ENCODE data around the gene ALDH3B1. TPM values are rescaled to one million over a fixed set of nuclear protein-coding genes. Genes with fewer than 3 reads are reported as not detected.

Gene ALDH3B1
- total RNA-seq, 1 donor from 2014 or later, result 6.5 TPM

GRCh38 chr11:68056317-68057285 is 46.5 kb downstream of the ALDH3B1 start:
- H3K4me1 Mint-ChIP-seq (ENCODE audit: unreplicated experiment), result peaks cover 5% of the 10 kb centered on the region
- TF ChIP-seq CTCF (IDR thresholded peaks at IDR 0.05), result no peak
- no peak overlapping the region for H3K4me3 Mint-ChIP-seq (ENCODE audit: unreplicated experiment)
- peaks cover 3% of the 10 kb centered on the region for H3K9me3 Mint-ChIP-seq (ENCODE audit: unreplicated experiment)
- no peaks in the 10 kb centered on the region for H3K27me3 Mint-ChIP-seq (ENCODE audit: unreplicated experiment)
- no peak overlapping the region for H3K27ac Mint-ChIP-seq (ENCODE audit: unreplicated experiment)
- H3K36me3 Mint-ChIP-seq (ENCODE audit: unreplicated experiment), result peaks cover 37% of the 10 kb centered on the region
- DNase-seq (ENCODE audit: extremely low spot score, unreplicated experiment), result no peak

GRCh38 chr11:68057807-68058206 is 47.7 kb downstream of the ALDH3B1 start:
- Mint-ChIP-seq H3K4me3 (ENCODE audit: unreplicated experiment) (no peak overlapping the region), H3K4me1 (ENCODE audit: unreplicated experiment) (peaks cover 5% of the 10 kb centered on the region), H3K9me3 (ENCODE audit: unreplicated experiment) (peaks cover 3% of the 10 kb centered on the region), H3K36me3 (ENCODE audit: unreplicated experiment) (peaks cover 44% of the 10 kb centered on the region), H3K27ac (ENCODE audit: unreplicated experiment) (no peak overlapping the region), H3K27me3 (ENCODE audit: unreplicated experiment) (no peaks in the 10 kb centered on the region)
- TF ChIP-seq CTCF (IDR thresholded peaks at IDR 0.05), result no peak
- no peak for DNase-seq (ENCODE audit: extremely low spot score, unreplicated experiment)

- Mint-ChIP-seq H3K27ac (ENCODE audit: unreplicated experiment) (no peak overlapping the region), H3K4me3 (ENCODE audit: unreplicated experiment) (no peak overlapping the region), H3K36me3 (ENCODE audit: unreplicated experiment) (peaks cover 65% of the 10 kb centered on the region), H3K27me3 (ENCODE audit: unreplicated experiment) (no peaks in the 10 kb centered on the region), H3K9me3 (ENCODE audit: unreplicated experiment) (peaks cover 3% of the 10 kb centered on the region), H3K4me1 (ENCODE audit: unreplicated experiment) (no peaks in the 10 kb centered on the region)
- DNase-seq (ENCODE audit: extremely low spot score, unreplicated experiment), result no peak
- no peak for TF ChIP-seq CTCF (IDR thresholded peaks at IDR 0.05)
Measured at GRCh38 chr11:68061508-68061907, 51.4 kb downstream of the ALDH3B1 start.

- peaks cover 60% of the 10 kb centered on the region for H3K36me3 Mint-ChIP-seq (ENCODE audit: unreplicated experiment)
- no peak overlapping the region for H3K4me3 Mint-ChIP-seq (ENCODE audit: unreplicated experiment)
- H3K27me3 Mint-ChIP-seq (ENCODE audit: unreplicated experiment), result no peaks in the 10 kb centered on the region
- no peak for TF ChIP-seq CTCF (IDR thresholded peaks at IDR 0.05)
- no peaks in the 10 kb centered on the region for H3K9me3 Mint-ChIP-seq (ENCODE audit: unreplicated experiment)
- H3K27ac Mint-ChIP-seq (ENCODE audit: unreplicated experiment), result no peak overlapping the region
- no peak for DNase-seq (ENCODE audit: extremely low spot score, unreplicated experiment)
- H3K4me1 Mint-ChIP-seq (ENCODE audit: unreplicated experiment), result no peaks in the 10 kb centered on the region
Measured at GRCh38 chr11:68064926-68065325, 54.8 kb downstream of the ALDH3B1 start.

- H3K27ac Mint-ChIP-seq (ENCODE audit: unreplicated experiment), result no peak overlapping the region
- H3K27me3 Mint-ChIP-seq (ENCODE audit: unreplicated experiment), result no peaks in the 10 kb centered on the region
- no peaks in the 10 kb centered on the region for H3K9me3 Mint-ChIP-seq (ENCODE audit: unreplicated experiment)
- H3K4me3 Mint-ChIP-seq (ENCODE audit: unreplicated experiment), result no peak overlapping the region
- no peak for TF ChIP-seq CTCF (IDR thresholded peaks at IDR 0.05)
- peaks cover 66% of the 10 kb centered on the region for H3K36me3 Mint-ChIP-seq (ENCODE audit: unreplicated experiment)
- H3K4me1 Mint-ChIP-seq (ENCODE audit: unreplicated experiment), result no peaks in the 10 kb centered on the region
- DNase-seq (ENCODE audit: extremely low spot score, unreplicated experiment), result no peak
Measured at GRCh38 chr11:68065841-68066240, 55.7 kb downstream of the ALDH3B1 start.

Measured in osteocyte (in vitro differentiated cells).